ENCODE results near the gene RHBDD3. TPM values are rescaled to one million over a fixed set of nuclear protein-coding genes. Genes with fewer than 3 reads are reported as not detected.

RHBDD3 gene
- total RNA-seq, 1 donor from 2014 or later: 64.9 TPM

DNA sequence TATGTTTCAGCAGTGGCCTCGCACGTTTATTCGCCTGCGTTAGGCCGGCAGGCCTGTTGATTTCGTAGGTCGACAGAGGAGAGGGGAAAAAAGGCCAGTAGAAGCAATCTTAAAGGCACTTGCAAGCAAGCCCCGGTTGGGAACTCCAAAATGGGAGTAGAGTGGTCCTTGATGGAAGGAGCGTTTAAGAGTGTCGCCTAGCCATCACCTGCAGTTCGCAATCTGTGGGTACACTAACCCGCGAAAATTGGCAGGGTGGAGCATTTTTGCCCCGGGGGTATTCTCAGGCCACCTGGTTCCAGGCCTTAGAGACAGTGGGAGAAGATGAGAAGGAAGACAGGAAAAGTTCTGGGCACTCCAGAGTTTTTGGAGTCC is 1.4 kb upstream of the RHBDD3 start:
- Mint-ChIP-seq H3K9me3 (no peaks in the 10 kb centered on the region), H3K27me3 (ENCODE audit: low read depth) (peaks cover 2% of the 10 kb centered on the region), H3K27ac (ENCODE audit: unreplicated experiment) (peak overlapping the region; percentile 98), H3K4me1 (peaks cover 60% of the 10 kb centered on the region), H3K36me3 (ENCODE audit: low read depth) (peaks cover 30% of the 10 kb centered on the region), H3K4me3 (peak overlapping the region; percentile 99)
- TF ChIP-seq, protein P1, sequence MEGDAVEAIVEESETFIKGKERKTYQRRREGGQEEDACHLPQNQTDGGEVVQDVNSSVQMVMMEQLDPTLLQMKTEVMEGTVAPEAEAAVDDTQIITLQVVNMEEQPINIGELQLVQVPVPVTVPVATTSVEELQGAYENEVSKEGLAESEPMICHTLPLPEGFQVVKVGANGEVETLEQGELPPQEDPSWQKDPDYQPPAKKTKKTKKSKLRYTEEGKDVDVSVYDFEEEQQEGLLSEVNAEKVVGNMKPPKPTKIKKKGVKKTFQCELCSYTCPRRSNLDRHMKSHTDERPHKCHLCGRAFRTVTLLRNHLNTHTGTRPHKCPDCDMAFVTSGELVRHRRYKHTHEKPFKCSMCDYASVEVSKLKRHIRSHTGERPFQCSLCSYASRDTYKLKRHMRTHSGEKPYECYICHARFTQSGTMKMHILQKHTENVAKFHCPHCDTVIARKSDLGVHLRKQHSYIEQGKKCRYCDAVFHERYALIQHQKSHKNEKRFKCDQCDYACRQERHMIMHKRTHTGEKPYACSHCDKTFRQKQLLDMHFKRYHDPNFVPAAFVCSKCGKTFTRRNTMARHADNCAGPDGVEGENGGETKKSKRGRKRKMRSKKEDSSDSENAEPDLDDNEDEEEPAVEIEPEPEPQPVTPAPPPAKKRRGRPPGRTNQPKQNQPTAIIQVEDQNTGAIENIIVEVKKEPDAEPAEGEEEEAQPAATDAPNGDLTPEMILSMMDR (conservative IDR thresholded peaks at IDR 0.05): no peak
- no peak for DNase-seq (ENCODE audit: low read depth, low spot score)

DNA sequence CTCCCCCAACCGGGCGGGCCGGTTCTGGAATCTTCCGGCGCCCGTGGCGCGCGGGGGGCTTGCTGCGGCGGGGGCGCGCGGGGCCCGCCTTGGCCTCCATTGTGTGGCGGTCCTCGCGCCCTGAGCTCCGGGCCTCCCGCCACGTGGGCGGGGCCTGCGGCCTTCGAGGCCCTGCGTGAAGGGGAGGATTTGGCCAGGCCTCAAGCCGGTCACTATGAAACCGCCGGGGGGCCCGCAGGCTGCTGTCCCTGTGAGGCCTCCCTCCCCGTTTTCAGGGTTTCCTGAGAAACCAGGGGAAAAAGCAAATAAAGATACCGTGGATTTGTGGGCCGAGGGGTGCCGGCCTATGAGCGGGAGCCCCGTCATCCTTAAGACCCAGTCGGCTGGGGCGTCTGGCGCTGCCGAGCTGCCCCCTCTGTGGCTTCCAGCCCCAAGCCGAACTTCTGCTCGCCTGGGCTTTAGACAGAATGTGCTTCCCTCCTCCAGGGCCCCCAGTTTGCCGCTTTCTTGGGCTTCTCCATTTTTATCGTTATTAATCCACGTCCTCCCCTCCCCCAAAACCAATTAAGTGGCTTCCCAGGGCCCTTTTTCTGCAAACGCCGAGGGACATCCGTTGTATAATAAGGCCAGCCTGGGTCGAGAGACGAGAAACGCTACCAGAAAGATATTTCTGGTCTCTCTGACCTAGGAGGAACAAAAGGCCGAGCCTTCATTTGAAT is 889 bp upstream of the RHBDD3 start:
- peak; percentile 45 for DNase-seq (ENCODE audit: low read depth, low spot score)
- peak overlapping the region; percentile 100 for H3K27ac Mint-ChIP-seq (ENCODE audit: unreplicated experiment)
- TF ChIP-seq, protein P1 (conservative IDR thresholded peaks at IDR 0.05): no peak
- H3K9me3 Mint-ChIP-seq: no peaks in the 10 kb centered on the region
- H3K4me1 Mint-ChIP-seq: peaks cover 60% of the 10 kb centered on the region
- peak overlapping the region; percentile 99 for H3K4me3 Mint-ChIP-seq
- H3K36me3 Mint-ChIP-seq (ENCODE audit: low read depth): peaks cover 29% of the 10 kb centered on the region
- peaks cover 2% of the 10 kb centered on the region for H3K27me3 Mint-ChIP-seq (ENCODE audit: low read depth)

DNA sequence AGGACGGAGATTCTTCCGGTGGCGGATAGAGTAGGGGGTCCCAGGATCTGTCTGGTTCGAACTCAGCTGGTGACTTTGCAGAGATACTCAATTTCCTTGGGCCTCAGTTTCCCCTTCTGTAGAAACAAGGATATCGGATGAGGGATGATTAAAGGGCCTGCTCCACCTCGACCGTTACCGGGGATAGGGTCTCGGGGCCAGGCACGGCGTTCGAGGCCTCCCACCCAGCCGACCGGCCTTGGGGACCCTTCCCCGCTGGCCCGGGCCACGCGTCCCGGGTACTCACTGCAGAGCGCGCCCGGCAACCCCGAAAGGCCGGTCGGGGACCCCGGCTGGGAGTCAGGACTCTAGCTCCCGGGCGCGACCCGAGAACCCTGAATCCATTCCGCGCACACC is 321 bp downstream of the RHBDD3 start:
- H3K27ac Mint-ChIP-seq (ENCODE audit: unreplicated experiment): peak overlapping the region; percentile 96
- peaks cover 2% of the 10 kb centered on the region for H3K27me3 Mint-ChIP-seq (ENCODE audit: low read depth)
- H3K36me3 Mint-ChIP-seq (ENCODE audit: low read depth): peaks cover 25% of the 10 kb centered on the region
- DNase-seq (ENCODE audit: low read depth, low spot score): no peak
- H3K9me3 Mint-ChIP-seq: no peaks in the 10 kb centered on the region
- peak overlapping the region; percentile 97 for H3K4me3 Mint-ChIP-seq
- TF ChIP-seq, protein P1 (conservative IDR thresholded peaks at IDR 0.05): no peak
- H3K4me1 Mint-ChIP-seq: peaks cover 54% of the 10 kb centered on the region

DNA sequence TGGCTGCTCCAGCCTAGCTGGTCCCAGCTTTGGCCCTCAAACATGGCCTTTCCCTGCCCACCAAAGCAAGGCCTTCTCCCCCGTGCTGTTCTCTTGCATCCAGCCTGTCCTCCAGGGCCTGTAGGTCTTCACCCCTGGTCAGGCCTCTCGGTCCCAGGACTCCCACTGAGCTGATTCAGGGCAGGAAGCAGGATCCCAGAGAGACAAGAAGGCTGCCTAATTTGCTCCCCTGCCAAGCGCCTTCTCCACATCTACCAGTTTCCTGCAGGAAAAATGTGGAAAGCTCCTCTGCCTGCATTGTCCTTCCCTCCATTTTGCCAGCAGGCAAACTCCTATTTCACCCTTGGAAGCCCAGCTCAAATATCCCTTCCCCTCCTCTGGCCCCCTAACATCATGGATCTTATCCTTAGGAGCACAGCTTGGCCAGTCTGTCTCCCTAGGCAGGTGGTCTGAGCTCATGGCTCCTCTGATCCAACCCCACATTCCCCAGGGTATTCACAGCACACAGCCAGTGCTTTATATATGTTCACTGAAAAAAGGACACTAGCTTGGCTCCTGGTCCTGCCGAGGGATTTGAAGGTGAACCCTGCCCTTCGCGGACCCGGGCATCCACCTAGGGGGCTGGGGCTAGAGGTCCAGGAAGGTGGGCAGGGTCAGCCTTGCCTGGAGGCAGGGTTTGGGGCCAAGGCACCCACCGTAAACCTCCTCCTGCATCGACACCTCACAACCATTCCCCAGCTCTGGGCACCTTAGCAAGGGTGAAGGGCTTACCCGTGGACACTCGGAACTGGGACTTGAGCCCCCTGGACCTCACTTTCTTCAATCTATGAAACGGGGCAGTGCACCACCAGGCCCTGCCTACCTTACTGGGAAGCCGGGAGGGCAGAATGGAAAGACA is 968 bp downstream of the RHBDD3 start:
- H3K4me1 Mint-ChIP-seq: peaks cover 47% of the 10 kb centered on the region
- TF ChIP-seq, protein P1 (conservative IDR thresholded peaks at IDR 0.05): no peak
- peak overlapping the region; percentile 97 for H3K4me3 Mint-ChIP-seq
- H3K27me3 Mint-ChIP-seq (ENCODE audit: low read depth): peaks cover 2% of the 10 kb centered on the region
- H3K27ac Mint-ChIP-seq (ENCODE audit: unreplicated experiment): peak overlapping the region; percentile 96
- H3K9me3 Mint-ChIP-seq: no peaks in the 10 kb centered on the region
- no peak for DNase-seq (ENCODE audit: low read depth, low spot score)
- H3K36me3 Mint-ChIP-seq (ENCODE audit: low read depth): peaks cover 22% of the 10 kb centered on the region

DNA sequence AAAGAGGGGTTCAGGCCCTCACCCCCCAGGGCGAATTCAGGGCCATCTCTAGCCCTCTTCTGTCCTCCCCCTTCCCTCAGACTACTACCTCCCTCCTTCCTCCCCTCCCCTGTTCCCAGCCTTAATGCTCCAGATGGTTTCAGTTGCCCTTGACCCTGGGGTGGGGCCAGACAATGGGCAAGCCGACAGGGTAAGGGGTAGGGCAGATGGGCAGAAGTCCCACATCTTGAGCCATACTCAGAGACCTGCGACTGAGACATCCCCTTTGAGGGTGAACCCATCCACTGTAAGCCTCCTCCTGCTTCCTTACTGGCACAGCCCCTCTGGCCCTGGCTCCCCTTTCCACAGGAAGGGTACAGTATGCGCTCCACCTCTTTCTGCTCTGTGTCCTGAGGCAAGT is 1.9 kb downstream of the RHBDD3 start:
- TF ChIP-seq, protein P1 (conservative IDR thresholded peaks at IDR 0.05): no peak
- H3K4me1 Mint-ChIP-seq: peaks cover 40% of the 10 kb centered on the region
- H3K9me3 Mint-ChIP-seq: no peaks in the 10 kb centered on the region
- peaks cover 2% of the 10 kb centered on the region for H3K27me3 Mint-ChIP-seq (ENCODE audit: low read depth)
- H3K27ac Mint-ChIP-seq (ENCODE audit: unreplicated experiment): peak overlapping the region; percentile 96
- H3K36me3 Mint-ChIP-seq (ENCODE audit: low read depth): peaks cover 19% of the 10 kb centered on the region
- DNase-seq (ENCODE audit: low read depth, low spot score): no peak
- peak overlapping the region; percentile 97 for H3K4me3 Mint-ChIP-seq

Data from neural crest cell (in vitro differentiated cells).